Peyer's patch (tissue), 4 donors: ENCODE results near the gene DLL3. TPM values are rescaled to one million over a fixed set of nuclear protein-coding genes. Genes with fewer than 3 reads are reported as not detected.

Experiments used
- DNase-seq, 3 donors: peaks; one replicate each; pipeline ENCODE4 v3.0.0-alpha.2; 2017 to 2019
- H3K27ac ChIP-seq, 4 donors: fragments of 200-600 bp; sonication (generic); one replicate each; pipeline ENCODE4 v1.5.1; 2016 to 2019
- H3K27me3 ChIP-seq, 2 donors: fragments of 200-600 bp; sonication (generic); one replicate each; pipeline ENCODE4 v1.5.1; 2019
- H3K36me3 ChIP-seq, 3 donors: fragments of 200-600 bp; sonication (generic); one replicate each; pipeline ENCODE4 v1.5.1; 2016 to 2019
- H3K4me1 ChIP-seq, 4 donors: fragments of 200-600 bp; sonication (generic); one replicate each; pipeline ENCODE4 v1.5.1; 2016 to 2019
- H3K4me3 ChIP-seq, 4 donors: fragments of 200-600 bp; sonication (generic); 1 replicate in 3 of 4; 2 replicates in 1 of 4; pipeline ENCODE4 v1.5.1; 2016 to 2019; ENCODE audit warnings: mild to moderate bottlenecking in 1 of 4
- H3K9me3 ChIP-seq, 4 donors: fragments of 200-600 bp; sonication (generic); one replicate each; pipeline ENCODE4 v1.5.1; 2016 to 2019; ENCODE audit warnings: mild to moderate bottlenecking in 1 of 4
- CTCF ChIP-seq, 6 experiments: fragments of 450-650 bp in 4 of 6; fragments of 200-600 bp in 2 of 6; sonication (generic) in 1 of 6; IDR thresholded peaks; one replicate each; pipeline ENCODE4 v1.5.1; 2017 to 2019; ENCODE audit warnings: antibody characterized with exemption in 6 of 6, mild to moderate bottlenecking in 3 of 6, moderate library complexity in 1 of 6
- POLR2A ChIP-seq, 2 donors: fragments of 450-650 bp; IDR thresholded peaks; one replicate each; pipeline ENCODE4 v1.5.1; 2017; ENCODE audit warnings: antibody characterized with exemption in 2 of 2, mild to moderate bottlenecking in 2 of 2, moderate library complexity in 2 of 2
- total RNA-seq, 4 donors: library from RNA; depleted of rRNA; stranded (reverse); fragments of >200 nt; gene quantifications; one replicate each; pipeline ENCODE4 v1.1.0, GENCODE V29; 2016

The DLL3 gene
- total RNA-seq, 4 donors from 2014 or later: 0.47 to 0.67 TPM; not detected in 2

- Histone ChIP-seq H3K36me3 (no peaks in the 10 kb centered on the region), H3K9me3 (no peaks in the 10 kb centered on the region), H3K27me3 (peaks cover 0 to 21% of the 10 kb centered on the region in 2 donors), H3K4me1 (peaks cover 4 to 15% (median 12%) of the 10 kb centered on the region in 4 donors), H3K27ac (no peak within 1 kb of the TSS), H3K4me3 (peak within 1 kb of the TSS in 3 of 4 donors; percentile 33 to 38 (median 36))
- TF ChIP-seq POLR2A (IDR thresholded peaks at IDR 0.05) (no peak), CTCF (IDR thresholded peaks at IDR 0.05) (no peak)
- no peak for DNase-seq
Measured at GRCh38 chr19:39514840-39515550, 16.2 kb downstream of the DLL3 start, which contains the start of gene SELENOV. TSS of gene SELENOV (plus strand) at chr19:39515139. CDS start at chr19:39515213, 74 bp downstream.

- H3K27ac ChIP-seq: no peak overlapping the region
- TF ChIP-seq POLR2A (IDR thresholded peaks at IDR 0.05): no peak
- no peak for TF ChIP-seq CTCF (IDR thresholded peaks at IDR 0.05)
- peak overlapping the region in 3 of 4 donors; percentile 33 to 38 (median 36) for H3K4me3 ChIP-seq
- no peaks in the 10 kb centered on the region for H3K36me3 ChIP-seq
- H3K9me3 ChIP-seq: no peaks in the 10 kb centered on the region
- H3K4me1 ChIP-seq: peaks cover 4 to 15% (median 12%) of the 10 kb centered on the region in 4 donors
- H3K27me3 ChIP-seq: peaks cover 0 to 21% of the 10 kb centered on the region in 2 donors
- DNase-seq: no peak
Measured at GRCh38 chr19:39515551-39516191, 16.9 kb downstream of the DLL3 start.

GRCh38 chr19:39516270-39516669 lies 17.5 kb downstream of the DLL3 start:
- peaks cover 0 to 21% of the 10 kb centered on the region in 2 donors for H3K27me3 ChIP-seq

GRCh38 chr19:39517432-39517831 lies 18.7 kb downstream of the DLL3 start:
- TF ChIP-seq POLR2A (IDR thresholded peaks at IDR 0.05) (no peak), CTCF (IDR thresholded peaks at IDR 0.05) (no peak)
- H3K4me1 ChIP-seq: peaks cover 4 to 15% (median 12%) of the 10 kb centered on the region in 4 donors
- peaks cover 0 to 21% of the 10 kb centered on the region in 2 donors for H3K27me3 ChIP-seq
- H3K36me3 ChIP-seq: no peaks in the 10 kb centered on the region
- no peak overlapping the region for H3K4me3 ChIP-seq
- DNase-seq: no peak
- H3K27ac ChIP-seq: no peak overlapping the region
- no peaks in the 10 kb centered on the region for H3K9me3 ChIP-seq

More at GRCh38 chr19:39516270-39516669, 17.5 kb downstream of the DLL3 start:
- DNase-seq: no peak
- no peak for TF ChIP-seq CTCF (IDR thresholded peaks at IDR 0.05)
- no peak for TF ChIP-seq POLR2A (IDR thresholded peaks at IDR 0.05)
- peaks cover 4 to 15% (median 12%) of the 10 kb centered on the region in 4 donors for H3K4me1 ChIP-seq
- no peaks in the 10 kb centered on the region for H3K36me3 ChIP-seq
- no peaks in the 10 kb centered on the region for H3K9me3 ChIP-seq
- H3K27ac ChIP-seq: no peak overlapping the region
- H3K4me3 ChIP-seq: no peak overlapping the region

- no peak for DNase-seq
- Histone ChIP-seq H3K27ac (no peak overlapping the region), H3K27me3 (peaks cover 0 to 21% of the 10 kb centered on the region in 2 donors), H3K4me1 (peaks cover 4 to 15% (median 12%) of the 10 kb centered on the region in 4 donors), H3K9me3 (no peaks in the 10 kb centered on the region), H3K4me3 (no peak overlapping the region), H3K36me3 (no peaks in the 10 kb centered on the region)
- TF ChIP-seq CTCF (IDR thresholded peaks at IDR 0.05): no peak
- TF ChIP-seq POLR2A (IDR thresholded peaks at IDR 0.05): no peak
Measured at GRCh38 chr19:39518458-39518857, 19.7 kb downstream of the DLL3 start.
